HG03108 (cell line): ENCODE measurements around the gene TRIM38.
"Not testable (repeated sequence)": the region's sequence is repeated elsewhere in the genome, so short reads cannot be mapped to it uniquely, and the experiment has no call there.

Experiments
- ATAC-seq: cut with Tn5 transposase; IDR thresholded peaks from one replicate; pipeline ENCODE4 v1.9.1; 2021; ENCODE audit warnings: moderate library complexity; ENCODE audit not compliant: unreplicated experiment

TRIM38 gene

DNA sequence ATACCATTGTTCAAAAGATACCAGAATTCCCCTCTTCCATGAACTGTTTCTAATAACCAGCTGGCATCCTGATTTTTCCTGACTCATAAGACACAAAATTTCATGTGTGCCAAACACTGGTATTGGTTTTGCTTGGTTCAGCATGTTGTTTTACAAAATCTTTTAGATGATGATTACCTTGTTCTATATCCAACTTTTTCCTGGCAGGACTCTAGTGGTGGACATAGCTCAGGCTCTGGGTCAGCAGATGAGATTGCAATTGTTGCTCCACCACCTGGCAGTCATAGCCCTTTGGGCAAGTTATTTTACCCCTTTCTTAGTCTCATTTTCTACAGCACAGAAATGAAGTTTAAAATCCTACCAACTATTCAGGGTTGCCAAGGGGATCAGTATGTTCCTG, 6.2 kb downstream of the TRIM38 start:
- no peak for ATAC-seq

DNA sequence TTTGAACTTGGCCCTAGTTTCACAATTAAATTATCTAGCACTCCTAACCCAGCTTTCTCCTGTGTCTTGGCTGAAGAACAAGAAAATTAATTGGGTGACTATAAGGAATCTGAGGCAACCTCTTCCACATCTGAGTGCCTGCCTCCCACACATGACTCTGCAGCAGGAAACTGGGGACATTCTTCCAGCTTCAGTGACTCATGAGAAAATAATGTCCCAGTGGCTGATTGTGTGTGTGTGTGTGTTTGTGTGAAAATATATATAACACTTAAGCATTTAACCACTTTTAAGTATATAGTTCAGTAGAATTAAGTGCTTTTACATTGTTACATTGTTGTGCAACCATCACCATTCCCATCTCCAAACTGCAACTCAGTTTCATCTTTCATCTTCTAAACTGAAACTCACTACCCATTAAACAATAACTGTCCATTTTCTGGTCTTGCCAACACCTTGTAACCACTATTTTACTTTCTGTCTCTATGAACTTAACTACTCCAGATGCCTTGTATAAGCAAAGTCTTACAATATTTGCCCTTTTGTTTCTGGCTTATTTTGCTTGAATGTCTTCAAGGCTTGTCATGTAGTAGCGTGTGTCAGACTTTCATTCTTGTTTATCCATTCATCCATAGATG, 8.7 kb downstream of the TRIM38 start:
- ATAC-seq, result no peak

DNA sequence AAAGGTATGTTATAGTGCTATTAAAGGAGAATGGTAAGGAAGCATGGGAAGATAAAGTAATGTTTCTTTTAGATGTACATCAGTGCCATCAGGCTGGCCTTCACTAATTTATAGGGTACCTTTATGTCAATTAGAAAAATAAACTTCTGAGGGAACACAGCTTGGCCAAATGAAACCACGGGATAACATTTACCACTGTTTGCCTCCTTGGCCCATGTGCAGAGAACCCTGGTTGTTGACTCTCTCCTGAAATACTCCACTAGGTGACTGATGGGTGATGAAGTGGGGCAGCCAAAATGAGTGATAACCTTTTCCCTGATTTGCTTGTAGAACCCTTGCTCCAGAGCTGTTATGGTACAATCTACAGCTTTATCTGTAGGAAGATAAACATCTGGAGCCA, 9.5 kb downstream of the TRIM38 start:
- ATAC-seq, result no peak

DNA sequence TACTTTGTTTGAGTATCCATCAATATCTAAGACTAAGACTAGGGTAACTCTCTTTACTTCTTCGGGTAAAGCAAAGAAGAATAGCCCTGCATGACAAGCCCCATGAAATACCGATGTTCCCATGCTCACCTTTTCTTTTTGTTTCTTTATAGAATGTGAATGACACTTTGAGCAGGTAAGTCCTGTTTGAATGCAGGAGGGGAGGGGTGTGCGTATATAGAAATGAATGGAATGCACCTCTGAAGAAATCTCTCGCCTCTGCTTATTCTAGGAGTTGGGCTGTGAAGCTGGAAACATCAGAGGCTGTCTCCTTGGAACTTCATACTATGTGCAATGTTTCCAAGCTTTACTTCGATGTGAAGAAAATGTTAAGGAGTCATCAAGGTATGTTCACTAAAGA, 10.3 kb downstream of the TRIM38 start:
- ATAC-seq, result no peak

DNA sequence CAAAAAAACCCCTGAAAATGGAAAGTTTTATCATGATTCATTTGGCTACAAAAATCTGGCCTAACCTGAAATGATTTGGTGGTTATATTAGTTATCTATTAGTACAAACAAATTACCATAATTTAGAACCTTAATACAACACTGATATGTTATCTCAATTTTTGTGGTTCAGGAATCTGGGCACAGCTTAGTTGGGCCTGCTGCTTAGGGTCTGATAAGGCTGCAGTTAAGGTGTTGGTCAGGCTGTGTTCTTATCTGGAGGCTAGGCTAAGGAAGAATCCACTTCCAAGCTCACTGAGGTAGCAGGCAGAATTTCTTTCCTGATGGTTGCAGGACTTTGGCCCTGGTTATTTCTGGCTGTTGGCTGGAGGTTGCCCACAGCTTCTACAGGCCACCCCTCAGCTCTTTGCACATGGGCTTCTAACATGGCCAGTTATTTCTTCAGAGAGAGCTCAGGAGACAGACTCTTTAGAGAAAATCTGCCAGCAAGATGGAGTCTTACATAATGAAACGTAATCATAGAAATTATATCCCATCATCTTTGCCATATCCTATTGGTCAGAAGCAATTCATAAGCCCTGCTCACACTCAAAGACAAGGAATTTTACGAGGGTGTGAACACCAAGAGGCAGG, 11.4 kb downstream of the TRIM38 start:
- no peak for ATAC-seq

DNA sequence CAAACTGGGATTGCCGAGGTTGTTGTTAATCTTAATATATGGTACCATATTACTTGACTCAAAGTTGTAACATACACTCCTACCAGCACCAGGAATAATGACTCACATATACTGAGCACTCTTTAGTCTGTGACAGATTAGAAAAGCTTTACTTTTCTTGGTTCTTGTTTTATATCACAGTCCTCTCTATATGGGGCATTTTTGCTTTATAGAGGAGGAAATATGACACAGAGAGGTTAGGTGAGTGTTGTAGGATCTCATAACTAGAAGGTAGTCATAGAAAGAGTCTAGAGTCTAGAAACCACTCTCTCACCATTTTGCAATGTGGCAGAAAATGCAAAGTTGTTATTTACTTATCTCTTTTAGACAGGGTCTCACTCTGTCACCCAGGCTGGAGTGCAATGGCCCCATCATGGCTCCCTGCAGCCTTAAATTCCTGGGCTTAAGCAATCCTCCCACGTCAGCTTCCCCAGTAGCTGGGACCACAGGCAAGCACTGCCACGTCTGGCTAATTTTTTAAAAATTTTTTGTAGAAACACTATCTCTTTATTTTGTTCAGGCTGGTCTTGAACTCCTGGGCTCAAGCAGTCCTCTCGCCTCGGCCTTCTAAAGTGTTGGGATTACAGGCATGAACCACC, 13.4 kb downstream of the TRIM38 start:
- no peak for ATAC-seq

DNA sequence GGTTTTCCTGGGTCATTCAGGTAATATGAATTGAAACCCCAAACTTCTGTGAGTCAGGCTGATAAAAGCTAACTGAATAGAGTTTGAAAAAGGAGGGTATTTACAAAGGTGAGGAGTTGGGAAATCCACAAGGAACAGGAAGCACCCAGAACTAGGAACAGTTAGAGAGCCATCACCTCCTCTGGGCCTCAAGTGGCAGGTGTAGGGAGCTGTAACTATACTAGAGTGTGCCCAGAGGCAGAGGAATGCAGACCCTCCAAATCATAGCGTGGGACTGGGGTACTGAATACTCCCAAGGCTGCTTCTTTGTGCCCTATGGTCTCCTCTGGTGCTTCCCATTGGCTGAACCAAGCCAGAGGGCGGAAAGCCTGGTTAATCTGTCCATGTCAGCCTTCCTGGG, 18.3 kb downstream of the TRIM38 start:
- ATAC-seq, result no peak

DNA sequence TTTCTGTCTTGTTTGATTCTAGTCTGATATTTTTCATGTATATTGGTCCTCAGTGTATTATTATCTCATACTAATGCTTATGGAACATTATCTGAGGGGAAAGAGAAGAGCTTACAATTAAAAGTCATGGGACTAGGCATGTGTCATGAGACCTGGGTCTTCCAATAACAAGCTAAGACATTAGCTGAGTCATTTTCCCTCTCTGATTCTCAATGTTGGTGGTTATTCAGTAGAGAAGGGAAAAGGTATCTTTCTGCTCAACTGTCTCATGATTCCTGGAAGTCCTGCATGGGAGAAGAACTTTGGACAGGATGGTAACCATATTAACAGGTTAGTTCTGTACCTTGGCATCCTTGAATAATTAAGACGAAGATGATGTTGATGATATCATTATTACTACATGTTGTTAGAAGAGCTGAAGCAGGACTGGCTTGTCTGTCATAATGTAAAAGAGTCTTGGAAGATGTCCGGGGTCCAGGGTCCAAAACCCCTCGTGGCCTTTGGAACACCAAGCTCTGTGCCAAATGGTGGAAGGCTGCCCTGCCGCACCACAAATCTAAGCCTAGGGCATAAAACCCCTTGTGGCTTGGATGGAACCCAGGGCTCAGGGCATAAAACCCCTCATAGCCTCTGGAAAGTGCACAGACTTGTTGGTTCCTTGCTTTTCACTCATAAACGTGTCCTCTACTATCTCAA, 19.1 kb downstream of the TRIM38 start:
- no peak for ATAC-seq

DNA sequence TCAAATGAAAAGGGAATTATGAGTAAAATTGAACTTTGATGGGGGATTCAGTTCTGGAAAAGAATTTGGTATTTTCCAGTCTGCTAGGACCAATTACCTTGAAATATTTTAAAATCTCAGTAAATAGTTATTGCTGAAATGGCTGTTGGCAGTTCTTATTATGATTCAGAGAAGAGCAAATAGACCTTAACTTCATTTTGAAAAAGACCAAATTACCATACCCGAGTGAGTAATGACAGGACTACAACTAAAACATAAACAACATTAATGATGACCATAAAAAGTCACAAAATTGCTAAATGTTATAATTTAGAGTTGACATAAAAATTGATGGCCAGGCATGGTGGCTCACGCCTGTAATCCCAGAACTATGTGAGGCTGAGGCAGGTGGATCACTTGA, 21.7 kb downstream of the TRIM38 start:
- no peak for ATAC-seq

DNA sequence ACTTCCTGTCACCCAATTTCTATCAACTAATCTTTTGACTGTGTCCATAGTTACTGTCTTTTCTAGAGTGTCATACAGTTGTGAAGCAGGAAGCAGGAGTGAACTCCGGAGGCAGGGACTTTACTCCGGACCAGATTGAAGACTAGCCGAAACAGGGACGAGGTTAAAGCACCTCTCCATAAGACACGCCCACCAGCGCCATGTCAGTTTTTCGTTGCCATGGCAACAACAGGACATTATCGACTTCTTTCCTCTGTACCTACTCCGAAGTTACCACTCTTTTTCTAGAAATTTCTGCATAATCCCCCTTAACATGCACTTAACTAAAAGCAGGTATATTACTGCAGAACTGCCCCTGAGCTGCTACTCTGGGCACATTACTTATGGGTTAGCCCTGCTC, 25.2 kb downstream of the TRIM38 start:
- no peak for ATAC-seq

DNA sequence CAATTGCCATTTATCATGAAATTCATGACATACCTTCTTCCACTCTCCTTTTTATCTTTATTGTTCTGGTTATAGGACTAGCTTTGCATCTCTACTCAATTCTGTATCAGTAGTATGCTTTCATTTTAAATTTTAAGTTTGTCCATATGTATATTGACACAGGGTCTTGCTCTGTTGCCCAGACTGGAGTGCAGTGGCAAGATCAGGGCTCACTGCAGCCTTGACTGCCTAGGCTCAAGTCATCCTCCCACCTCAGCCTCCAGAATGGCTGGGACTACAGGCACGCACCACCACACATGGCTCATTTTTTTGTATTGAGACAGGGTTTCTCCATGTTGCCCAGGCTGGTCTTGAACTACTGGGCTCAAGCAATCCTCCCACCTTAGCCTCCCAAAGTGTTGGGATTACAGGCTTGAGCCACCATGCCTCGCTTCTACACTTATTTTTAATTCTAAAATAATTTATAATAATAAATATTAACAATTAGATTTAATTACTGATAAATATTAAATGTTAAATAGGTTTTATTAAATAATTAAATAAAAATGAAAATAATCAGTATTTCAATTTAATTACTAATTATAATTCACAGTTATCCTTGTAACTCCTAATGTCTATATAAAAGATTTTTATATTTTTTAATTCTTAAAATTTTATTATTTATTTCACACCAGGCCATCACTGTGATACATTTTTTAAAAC, 27.7 kb downstream of the TRIM38 start:
- ATAC-seq, result no peak

DNA sequence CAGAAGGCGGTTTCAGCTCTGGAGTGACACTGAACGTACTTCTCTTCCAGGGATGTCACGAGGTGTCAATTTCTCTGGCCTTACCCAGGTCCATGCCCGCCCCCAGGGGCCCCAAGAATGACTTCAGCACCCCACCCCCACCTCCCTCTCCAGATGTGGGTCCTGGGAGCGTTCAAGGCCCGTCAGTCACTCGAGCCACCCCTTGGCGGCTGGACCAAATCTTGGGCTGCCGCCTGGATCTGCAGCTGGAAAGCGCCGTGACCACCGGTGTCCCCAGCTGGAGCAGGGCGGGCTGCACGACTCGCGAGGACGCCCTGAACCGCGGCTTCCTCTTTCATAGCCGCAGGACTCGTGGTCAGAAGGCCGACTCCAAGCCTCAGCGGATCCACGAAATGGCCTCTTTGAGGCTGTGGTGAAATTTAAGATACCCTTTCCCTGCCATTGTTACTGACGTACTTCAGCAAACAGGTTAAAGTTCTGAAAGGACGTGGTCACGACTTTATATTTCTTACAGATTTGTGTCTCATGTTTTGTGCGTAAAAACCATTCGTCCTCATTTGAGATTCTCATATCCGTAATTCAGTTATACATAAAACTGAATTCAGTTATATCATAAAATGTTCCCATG, 29.3 kb downstream of the TRIM38 start:
- peak; percentile 48 for ATAC-seq

DNA sequence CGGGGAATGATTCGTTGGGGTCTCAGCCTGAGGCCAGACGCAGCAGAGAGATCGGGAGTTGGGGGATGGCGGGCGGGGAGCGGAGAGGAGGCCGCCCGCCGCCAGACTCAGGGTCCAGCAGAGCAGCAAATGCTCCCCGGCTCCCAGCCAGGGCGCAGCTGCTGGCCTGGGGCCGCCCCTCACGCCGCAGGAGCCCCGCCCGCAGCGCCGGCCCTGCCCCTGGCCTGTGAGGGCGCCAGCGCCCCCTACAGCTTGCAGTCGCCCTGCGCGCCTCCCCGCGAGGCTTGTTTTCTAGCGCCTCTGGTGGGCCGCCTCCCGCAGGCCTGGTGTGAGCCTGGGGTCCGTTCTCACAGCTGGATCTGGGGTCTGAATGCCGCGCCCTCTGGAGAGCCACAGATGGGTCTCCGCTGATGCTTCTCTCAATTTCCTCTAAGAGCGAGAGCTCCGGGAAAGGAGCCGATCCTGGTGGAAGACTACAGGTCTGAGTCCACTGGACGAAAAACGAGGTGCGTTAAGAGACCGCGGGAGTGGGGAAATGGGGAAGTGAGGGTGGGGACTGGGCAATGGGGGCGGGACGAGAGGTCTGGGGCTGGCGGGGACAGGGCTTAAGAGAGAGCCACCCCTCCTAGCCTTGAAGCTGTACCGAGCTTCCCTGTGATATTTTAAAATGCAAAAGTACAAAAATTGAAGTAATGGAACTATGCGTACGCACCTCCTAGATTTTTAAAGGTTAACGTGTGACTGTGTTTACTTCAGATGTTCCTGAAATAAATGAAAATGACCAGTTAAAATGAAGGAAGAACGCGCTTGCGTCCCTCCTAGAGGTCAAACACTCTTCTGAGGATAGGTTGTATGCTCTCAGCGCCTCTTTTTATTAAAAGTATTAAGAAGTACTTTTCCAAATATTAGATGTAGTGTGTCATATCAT, 30.1 kb downstream of the TRIM38 start:
- peak; percentile 78 for ATAC-seq

DNA sequence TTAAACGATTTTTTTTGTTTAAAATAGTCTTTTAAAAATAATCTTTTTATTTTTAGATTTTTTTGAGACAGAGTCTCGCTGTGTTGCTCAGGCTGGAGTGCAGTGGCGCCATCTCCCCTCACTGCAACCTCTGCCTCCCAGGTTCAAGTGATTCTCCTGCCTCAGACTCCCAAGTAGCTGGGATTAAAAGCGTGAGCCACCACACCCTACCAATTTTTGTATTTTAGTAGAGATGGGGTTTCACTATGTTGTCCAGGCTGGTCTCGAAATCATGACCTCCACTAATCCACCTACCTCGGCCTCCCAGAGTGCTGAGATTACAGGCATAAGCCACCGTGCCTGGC, 30.7 kb downstream of the TRIM38 start:
- ATAC-seq, result not testable (repeated sequence)

DNA sequence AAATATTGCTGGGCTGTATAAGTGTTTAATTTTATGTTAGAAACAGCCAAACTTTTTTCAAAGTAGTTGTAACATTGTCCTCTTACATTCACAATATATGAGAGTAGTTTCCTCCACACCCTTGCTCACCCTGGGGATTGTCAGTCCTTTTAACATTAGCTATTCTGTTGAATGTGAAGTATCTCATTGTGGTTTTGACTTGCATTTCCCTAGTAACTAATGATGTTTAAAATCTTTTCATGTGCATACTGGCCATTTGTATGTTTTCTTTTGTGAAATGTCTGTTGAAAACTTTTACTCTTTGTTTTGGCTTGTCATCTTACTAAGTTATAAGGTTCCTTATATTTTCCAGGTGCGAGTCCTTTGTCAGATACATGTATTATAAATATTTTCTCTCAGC, 32.9 kb downstream of the TRIM38 start:
- no peak for ATAC-seq

DNA sequence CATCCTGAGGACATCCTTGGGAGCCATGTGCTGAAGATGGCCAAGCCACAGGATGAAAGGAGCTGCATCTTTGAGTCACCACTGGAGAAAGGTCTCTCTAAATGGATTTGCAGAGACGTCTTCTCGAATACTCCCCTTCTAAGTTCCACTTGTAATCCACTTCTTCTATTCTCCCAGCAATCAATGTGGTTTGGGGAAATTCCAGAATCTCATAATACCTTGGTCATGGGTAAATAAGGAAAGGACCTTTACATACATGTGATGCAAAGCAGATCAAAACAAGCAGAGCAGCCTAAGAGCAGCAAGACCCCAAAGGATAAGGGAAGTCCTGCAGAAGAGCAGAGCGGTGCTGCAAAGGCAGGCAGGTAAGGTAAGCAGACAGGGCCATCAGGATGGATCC, 35.3 kb downstream of the TRIM38 start:
- ATAC-seq, result no peak

DNA sequence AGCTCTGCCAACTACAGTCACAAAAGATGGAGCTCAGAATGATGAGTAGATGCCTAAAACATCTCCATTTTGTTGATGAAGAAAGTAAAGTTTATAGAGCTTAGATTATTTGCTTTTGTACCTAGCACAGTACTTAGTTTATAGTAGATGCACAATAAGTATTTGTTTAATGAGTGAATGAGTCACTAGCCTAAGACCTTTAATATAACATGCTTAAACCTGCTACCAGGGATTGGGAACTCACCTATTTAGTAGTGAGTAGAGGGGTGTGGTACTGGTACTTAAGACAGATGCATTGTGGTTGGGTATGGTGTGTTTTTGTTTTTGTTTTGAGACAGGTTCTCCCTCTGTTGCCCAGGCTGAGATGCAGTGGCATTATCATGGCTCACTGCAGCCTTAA, 35.8 kb downstream of the TRIM38 start:
- no peak for ATAC-seq

DNA sequence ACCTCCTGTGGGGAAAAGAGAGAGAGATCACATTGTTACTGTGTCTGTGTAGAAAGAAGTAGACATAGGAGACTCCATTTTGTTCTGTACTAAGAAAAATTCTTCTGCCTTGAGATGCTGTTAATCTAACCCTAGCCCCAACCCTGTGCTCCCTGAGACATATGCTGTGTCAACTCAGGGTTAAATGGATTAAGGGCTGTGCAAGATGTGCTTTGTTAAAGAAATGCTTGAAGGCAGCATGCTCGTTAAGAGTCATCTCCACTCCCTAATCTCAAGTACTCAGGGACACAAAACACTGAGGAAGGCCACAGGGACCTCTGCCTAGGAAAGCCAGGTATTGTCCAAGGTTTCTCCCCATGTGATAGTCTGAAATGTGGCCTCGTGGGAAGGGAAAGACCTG, 36.6 kb downstream of the TRIM38 start:
- ATAC-seq, result not testable (repeated sequence)

DNA sequence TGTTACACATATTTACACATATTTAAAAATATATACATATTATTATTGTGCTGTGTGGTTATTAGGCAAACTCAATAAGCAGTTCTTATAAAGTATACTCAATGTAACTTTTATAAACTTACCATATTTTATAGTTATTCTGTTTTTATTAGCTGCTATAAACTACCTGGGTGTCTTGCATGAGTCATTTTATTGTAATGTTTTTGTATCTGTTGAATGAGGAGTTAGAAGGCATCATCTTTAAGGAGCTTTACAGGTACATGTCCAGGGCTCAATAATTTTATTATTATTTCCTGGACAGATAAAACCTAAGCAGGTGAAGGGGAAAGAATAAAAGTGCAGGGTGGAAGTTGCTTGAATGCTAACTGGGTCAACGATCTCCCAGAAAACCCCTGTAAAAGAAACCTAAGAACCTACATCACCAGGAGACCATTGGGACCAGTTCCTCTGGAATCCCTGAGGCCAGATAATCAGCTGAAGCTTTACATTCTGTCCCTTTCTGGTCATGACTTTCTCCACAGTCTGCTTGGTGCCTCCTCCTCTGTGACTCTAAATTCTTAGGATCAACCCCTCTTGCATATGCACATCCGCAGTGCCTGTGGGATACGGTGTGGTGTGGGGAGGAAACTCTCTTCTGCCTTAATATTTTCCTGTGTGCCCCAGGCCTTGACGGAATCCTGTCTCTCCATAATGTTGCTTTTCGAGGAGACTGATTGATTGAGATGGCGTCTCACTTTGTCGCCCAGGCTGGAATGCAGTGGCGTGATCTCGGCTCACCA, 38.0 kb downstream of the TRIM38 start:
- ATAC-seq, result no peak
